ENCODE results near the gene DLGAP5.

Gene DLGAP5

DNA sequence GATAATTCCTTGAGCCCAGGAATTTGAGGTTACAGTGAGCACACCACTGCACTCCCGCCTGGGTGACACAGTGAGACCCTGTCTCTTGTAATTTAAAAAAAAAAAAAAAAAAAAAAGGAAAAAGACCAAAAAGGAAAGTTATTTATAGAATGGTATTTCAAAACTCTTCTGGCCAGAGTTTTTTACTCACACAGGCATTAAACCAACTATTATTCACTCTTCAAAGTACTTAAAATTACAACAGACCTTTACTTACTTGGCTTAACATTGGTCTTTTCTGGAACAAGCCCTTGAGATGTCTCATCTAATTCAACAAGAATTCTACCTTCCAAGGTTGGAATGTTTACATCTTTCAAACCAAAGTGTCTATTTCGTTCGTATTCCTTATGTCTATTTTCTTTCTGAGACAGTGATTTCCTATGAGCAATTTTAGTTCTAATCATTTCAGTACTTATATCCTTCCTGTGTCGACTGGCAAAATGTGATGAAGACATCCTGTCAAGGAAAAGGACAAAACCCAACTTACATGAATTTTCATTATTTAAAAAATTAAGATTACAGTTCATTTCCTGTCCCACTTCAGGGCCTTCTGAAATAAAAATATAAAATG, 2.6 kb downstream of the DLGAP5 start:
- DNase-seq (ENCODE audit: low read depth): no peak

DNA sequence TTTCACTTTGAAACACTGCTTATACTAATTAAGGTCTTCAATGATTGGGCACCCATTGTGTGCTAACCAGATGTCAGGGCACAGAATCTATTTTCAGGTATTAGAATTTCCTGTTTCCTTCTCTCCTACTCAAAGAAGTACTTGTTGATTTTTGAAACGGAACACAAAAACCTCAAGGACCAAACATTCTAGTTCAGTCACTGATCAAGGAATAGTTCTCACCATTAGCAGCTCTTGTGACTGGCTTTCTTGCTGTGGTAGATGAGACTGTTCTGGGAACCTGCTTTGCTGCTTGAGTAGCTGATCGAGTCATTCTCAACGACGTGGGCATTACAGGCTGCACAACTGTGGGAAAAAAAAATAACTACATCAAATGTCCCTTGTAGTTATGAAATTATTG, 11.0 kb downstream of the DLGAP5 start:
- DNase-seq (ENCODE audit: low read depth): no peak

DNA sequence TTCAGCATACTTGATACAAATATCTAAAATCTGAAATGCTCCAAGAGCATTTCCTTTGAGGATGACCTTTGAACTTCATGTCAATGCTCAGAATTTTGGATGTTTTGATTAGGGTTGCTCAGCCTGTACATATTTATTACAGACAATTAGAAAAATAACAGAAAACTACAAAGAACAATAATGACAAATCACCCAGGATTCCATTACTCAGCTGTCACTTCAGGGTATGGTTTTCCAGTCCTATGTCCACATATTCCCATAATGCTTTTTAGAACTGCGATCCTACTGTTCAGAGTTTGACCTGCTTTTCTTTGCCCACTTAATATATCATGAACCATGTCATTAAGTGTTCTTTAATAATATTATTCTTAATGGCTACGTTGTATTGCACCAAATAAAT, 11.4 kb downstream of the DLGAP5 start:
- no peak for DNase-seq (ENCODE audit: low read depth)

DNA sequence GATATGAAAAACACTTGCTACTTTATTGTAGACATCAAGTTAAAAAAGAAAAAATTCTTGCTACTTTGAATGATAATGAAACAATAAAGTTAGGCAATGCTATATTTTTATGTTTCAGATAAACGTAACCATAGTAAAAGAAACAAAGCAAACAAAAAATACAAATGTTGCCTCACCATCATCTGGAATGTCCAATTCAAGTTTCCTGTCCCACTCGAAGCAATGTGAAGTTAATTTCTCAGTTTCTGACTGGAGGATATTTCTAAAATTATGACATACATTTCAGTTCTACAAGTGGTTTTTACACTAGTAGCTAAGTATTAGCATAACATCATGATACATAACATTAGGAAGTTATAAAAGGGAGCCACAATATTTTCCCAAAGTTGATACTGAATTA, 20.9 kb downstream of the DLGAP5 start:
- no peak for DNase-seq (ENCODE audit: low read depth)

DNA sequence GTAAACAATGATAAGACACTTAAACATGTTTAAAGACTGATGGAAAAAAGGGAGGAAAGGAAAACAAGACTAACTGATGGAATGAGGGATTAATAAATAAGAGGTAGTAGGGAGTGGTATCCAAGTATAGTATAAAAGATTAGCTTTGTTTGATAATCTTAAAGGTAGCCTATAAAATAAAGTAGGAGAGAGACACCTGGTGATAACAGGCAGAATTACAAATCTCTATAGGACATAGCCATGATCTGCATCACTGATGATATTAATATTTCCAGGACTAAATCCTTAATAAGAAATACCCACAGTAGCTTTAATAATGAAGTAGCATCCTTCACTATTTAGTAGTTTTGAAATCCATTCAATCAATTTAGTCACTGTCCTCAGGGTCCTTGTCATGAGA, 30.4 kb downstream of the DLGAP5 start:
- no peak for DNase-seq (ENCODE audit: low read depth)

DNA sequence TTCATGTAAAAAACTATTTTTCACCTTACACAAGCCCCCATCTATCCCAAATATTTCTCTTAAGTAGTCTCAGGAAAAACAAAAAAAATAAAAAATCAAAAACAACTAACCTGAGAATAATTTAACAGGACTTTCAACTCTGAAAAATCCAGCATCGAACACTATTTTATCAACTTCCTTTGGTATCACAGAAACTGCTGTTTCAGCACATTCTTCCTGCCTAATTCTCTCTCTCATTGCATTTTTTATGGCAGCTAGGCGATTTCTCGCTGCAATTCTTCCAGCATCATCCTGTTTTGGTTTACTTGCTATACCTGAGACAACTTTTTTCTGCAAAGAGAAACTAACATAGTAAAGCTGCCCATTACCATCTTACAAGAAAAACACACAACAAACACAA, 33.0 kb downstream of the DLGAP5 start:
- DNase-seq (ENCODE audit: low read depth): no peak

DNA sequence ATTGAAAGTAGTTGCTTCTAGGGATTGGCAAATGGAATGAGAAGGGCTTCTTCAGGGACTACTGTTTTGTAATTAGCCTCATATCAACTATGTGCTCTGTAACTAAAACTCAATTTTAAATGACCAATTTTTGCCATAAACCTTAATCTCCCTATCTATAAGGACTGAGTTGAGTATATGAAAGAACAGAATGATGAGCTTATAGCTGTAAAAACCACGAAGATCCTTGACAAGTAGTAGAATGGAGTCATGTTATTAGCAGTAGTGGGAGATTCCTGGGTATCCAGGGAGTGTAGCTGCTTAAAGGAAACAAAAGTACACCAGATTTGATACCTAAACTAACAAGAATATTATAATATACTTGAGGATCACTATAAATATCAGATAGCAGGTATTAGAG, 34.3 kb downstream of the DLGAP5 start:
- no peak for DNase-seq (ENCODE audit: low read depth)

DNA sequence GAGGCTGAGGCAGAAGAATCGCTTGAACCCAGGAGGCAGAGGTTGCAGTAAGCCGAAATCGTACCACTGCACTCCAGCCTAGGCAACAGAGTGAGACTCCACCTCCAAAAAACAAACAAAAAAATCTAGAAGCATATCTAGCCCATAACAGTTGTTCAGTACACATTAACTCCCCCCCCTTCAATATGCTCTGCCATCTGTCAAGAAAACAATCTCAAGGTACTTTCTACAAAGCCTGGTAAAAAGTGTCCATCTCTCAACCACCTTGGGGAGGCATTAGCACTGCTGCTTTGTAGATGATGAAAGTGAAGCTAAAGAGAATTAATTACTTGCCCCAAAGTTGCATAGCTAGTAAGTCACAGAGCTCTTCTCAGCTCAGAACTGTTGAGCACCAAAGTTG, 37.4 kb downstream of the DLGAP5 start:
- no peak for DNase-seq (ENCODE audit: low read depth)

GRCh38 chr14:55152052-55152753, 39.2 kb downstream of the DLGAP5 start:
- DNase-seq (ENCODE audit: low read depth): no peak

DNA sequence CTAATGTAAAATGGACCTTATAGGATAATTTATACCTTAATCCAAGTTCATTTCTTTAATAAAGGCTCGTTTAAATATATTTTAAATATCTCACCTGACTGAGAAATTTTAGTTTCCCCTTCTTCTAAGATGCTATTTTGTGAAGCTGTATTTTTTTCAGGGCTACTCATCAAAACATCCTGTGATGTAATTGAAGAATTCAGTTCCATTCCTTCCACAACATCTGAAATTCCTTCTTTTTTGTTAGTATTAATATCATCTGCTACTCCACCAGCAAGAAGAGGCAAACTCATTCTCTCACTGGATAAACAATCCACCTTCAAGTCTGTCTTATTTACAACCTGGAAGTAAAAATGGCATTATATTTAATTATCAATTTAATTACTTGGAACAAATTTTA, 39.8 kb downstream of the DLGAP5 start:
- DNase-seq (ENCODE audit: low read depth): no peak

DNA sequence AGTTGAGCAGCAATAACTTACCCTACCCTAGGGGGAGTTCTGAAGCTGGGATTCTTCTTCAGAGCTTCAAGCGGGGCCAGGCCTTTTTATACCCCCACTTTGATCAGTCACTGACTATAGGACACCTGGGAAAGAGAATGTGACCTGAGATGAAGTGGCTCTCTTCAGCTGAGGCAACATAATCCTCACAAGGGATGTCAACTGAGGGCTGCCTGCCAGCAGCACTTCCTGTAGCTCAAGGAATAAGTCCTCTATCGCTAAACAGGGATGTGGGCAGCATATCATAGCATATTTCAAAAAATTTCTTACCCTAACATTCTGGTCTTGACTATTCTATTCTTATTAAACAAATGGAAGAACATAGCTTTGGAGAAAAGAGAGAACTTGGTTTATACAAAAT, 45.0 kb downstream of the DLGAP5 start:
- DNase-seq (ENCODE audit: low read depth): no peak

DNA sequence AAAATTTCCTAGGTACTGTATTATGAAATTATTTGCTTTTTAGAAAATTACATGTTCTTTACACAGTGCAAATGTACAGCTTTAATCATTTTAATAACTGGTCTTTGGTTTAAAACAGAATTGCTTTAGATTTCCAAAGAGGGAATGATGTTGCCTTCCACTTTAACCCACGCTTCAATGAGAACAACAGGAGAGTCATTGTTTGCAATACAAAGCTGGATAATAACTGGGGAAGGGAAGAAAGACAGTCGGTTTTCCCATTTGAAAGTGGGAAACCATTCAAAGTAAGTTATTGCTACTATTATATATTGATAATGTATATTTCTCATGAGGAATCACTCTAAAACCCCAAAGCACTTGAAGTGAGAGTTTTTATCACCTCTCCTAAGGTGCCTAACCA, 48.9 kb downstream of the DLGAP5 start:
- DNase-seq (ENCODE audit: low read depth): no peak

- no peak for DNase-seq (ENCODE audit: low read depth)
Observed at GRCh38 chr14:55141825-55142224, 49.6 kb downstream of the DLGAP5 start.

- DNase-seq (ENCODE audit: low read depth): no peak
Observed at GRCh38 chr14:55139696-55140509, 51.5 kb downstream of the DLGAP5 start.

DNA sequence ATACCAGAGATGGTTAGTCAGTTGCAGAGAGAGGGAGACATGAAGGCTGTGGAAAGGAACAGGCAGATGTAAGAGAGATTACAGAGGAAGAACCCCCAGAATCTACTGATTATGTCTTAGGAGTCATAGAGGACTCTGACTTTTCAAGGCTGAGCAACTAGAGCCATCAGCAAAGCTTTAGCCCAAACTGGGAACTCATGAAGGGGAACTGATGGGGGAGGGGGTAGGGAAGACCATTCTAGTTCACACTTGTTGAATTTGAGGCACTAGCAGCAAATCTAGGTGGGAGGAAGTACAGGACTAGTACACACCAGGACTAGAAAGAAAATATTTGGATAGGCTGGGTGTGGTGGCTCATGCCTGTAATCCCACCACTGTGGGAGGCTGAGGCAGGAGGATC, 52.2 kb downstream of the DLGAP5 start:
- DNase-seq (ENCODE audit: low read depth): no peak

GRCh38 chr14:55138091-55138490, 53.3 kb downstream of the DLGAP5 start:
- no peak for DNase-seq (ENCODE audit: low read depth)

DNA sequence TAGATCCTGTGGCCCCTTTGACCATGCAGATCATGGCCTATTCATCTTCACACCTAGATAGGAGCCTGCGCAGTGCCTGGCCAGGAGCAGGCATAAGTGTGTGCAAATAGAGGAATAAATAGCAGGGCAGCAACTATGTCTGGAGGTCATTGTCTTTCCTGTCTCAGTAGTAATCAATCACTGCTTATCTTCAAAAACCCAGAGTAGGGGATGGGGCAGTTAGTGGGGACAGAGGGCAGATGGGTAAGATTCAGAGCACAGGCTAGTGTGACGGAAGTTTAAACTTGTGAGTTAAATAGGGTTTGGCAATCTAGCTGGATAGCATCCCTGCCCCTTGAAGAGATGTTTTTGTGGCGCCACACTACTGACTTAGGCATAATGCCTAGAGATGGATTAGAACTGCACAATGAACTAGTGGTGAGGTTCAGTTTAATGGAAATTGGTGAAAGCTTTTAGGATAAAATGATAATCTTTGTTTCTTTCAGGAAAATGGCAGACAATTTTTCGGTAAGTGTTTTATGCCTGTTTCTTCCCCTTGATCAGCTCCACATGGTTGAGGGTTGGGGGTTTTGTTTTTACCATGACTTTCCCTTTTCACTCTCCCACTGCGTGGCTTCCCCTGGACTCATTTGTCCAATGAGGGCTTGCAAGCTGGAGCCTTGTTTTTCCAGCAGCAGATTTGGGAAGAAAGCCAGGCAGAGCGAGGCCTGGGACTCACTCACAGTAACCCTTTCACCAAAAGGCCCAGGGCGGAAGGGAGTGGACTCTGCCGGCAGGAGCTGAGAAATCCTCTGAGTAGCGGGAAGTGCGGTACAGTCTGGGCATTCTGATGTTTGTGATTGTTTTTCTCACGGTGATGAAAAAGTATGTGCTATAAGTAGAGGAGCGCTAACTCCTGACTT, 54.2 kb downstream of the DLGAP5 start:
- DNase-seq (ENCODE audit: low read depth): no peak

DNA sequence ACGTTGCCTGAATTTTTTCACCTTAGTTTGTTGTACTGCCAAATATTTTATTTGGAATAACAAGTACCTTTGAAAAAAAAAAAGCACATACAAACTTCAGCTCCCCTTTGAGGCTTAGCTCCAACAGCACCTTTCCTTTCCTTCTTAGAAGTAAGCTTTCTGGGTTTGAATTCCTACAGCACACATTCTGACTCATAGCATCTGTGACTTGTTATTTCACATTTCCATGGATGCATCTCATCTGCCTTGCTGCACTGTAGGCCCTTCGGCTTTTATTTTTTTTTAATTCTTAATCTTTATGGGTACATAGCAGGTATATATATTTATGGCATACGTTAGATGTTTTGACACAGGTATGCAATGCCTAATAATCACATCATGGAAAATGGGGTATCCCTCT, 55.1 kb downstream of the DLGAP5 start:
- no peak for DNase-seq (ENCODE audit: low read depth)

- DNase-seq (ENCODE audit: low read depth): no peak
Observed at GRCh38 chr14:55133416-55133815, 58.0 kb downstream of the DLGAP5 start.

DNA sequence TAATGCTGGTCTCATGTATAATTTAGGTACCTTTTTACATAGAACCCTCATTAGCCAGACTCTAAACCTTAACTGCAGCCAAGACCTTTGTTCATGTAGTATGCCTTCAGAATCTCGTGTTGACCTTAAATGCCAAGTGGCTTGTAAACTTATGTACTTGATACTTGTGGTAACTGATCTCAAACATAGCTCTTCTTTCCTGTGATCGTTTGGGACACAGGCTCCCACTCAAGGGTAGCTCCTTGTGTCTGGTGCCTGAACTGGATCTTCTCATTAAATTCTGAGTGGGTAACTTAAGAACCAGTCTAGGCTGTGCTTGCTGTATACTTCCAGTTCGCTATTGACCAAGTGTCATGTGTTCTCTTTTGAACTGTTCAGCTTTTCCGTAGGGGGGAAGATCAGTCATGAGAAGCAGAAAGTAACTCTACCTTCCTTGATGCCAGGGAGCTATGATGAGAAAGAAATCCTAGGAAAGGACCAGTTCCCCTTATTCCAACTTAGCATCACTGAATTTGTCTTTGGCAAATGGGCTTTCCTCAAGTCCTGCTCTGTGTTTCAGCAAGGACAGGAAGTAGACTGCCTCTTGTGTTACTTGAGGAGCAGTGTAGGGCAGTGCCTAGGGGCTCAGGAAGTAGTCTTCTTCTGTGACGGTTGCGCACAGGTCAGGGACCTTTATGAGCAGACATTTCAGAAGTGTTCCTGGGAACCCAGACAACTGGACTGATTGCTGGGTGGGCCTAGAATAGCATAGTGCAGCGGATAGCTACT, 59.8 kb downstream of the DLGAP5 start:
- no peak for DNase-seq (ENCODE audit: low read depth)

GRCh38 chr14:55130196-55130550, 61.2 kb downstream of the DLGAP5 start:
- no peak for DNase-seq (ENCODE audit: low read depth)

Data from activated T-cell treated with anti-CD3 and anti-CD28 coated beads for 48 hours (primary cell).